ENCODE results near the gene PAPPA2.

DNA sequence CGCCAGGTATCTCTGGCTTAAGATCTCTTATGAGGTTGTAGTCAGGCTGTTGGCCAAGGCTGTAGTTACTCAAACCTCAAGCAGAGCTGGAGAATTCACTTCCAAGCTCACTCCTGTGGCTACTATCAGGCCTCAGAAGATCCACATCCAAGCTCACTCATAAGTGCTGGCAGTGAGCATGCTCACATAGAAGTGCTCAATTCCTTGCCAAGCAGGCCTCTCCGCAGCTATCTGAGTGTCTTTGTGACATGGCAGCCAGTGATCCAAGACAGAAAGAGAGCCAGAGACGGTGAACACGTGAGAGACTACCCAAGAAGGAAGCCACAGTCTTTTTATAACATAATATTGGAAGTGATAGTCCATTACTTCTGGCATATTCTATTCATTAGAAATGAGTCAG is 278.2 kb downstream of the PAPPA2 start:
- TF ChIP-seq CTCF (IDR thresholded peaks at IDR 0.05): no peak
- no peak for TF ChIP-seq POLR2AphosphoS5 (IDR thresholded peaks at IDR 0.05; ENCODE audit: low read depth, low read length)
- TF ChIP-seq, protein P1, sequence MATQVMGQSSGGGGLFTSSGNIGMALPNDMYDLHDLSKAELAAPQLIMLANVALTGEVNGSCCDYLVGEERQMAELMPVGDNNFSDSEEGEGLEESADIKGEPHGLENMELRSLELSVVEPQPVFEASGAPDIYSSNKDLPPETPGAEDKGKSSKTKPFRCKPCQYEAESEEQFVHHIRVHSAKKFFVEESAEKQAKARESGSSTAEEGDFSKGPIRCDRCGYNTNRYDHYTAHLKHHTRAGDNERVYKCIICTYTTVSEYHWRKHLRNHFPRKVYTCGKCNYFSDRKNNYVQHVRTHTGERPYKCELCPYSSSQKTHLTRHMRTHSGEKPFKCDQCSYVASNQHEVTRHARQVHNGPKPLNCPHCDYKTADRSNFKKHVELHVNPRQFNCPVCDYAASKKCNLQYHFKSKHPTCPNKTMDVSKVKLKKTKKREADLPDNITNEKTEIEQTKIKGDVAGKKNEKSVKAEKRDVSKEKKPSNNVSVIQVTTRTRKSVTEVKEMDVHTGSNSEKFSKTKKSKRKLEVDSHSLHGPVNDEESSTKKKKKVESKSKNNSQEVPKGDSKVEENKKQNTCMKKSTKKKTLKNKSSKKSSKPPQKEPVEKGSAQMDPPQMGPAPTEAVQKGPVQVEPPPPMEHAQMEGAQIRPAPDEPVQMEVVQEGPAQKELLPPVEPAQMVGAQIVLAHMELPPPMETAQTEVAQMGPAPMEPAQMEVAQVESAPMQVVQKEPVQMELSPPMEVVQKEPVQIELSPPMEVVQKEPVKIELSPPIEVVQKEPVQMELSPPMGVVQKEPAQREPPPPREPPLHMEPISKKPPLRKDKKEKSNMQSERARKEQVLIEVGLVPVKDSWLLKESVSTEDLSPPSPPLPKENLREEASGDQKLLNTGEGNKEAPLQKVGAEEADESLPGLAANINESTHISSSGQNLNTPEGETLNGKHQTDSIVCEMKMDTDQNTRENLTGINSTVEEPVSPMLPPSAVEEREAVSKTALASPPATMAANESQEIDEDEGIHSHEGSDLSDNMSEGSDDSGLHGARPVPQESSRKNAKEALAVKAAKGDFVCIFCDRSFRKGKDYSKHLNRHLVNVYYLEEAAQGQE (IDR thresholded peaks at IDR 0.05; ENCODE audit: insufficient read depth in 1 of 2, low read depth in 2 of 2, low read length in 1 of 2): no peak
